HG03460 (cell line): ENCODE data around the gene BCO1.

Experiments
- ATAC-seq: cut with Tn5 transposase; IDR thresholded peaks from one replicate; pipeline ENCODE4 v1.9.1; 2021; ENCODE audit not compliant: unreplicated experiment

The BCO1 gene

DNA sequence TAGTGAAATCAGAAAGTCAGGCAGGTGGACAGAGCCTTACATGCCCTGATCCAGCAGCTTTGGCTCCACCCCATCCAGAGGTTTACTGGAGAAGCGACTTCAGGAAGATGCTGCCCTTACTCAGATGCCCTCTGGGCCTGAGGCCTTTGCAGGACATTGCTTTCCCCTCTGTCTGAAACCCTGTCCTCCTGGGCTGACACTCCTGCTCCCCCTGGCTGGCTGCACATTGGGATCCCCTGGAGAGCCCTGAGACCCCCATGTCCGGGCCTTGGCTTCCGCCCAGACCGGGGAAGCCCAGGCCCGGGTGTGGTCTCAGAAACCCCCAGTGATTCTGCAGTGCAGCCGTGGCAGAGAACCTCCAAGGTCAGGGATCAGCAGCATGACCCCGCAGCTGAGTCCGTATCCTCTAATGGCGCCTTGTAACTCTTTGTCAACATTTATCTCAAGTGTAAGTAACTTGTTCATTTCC is 36.6 kb downstream of the BCO1 start:
- ATAC-seq: no peak

DNA sequence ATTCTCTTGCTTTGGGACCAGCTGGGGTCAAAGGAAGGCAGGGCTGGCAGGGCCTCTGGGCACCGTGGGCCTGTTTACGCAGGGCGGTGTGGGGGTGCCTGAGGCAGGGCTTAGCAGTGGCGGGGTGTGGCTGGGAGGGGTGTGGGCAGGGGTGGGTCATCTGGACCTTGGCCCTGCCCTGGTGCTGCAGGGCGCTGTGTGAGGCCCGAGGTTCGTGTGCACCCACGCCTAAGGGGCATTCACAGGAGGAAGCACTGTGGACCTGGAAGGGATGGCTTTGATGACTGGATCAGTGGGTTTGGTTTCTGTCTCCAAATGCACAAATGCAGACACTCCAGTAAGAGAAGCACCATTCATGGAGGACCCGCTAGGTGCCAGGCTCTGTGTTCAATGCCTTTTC is 37.3 kb downstream of the BCO1 start:
- no peak for ATAC-seq

DNA sequence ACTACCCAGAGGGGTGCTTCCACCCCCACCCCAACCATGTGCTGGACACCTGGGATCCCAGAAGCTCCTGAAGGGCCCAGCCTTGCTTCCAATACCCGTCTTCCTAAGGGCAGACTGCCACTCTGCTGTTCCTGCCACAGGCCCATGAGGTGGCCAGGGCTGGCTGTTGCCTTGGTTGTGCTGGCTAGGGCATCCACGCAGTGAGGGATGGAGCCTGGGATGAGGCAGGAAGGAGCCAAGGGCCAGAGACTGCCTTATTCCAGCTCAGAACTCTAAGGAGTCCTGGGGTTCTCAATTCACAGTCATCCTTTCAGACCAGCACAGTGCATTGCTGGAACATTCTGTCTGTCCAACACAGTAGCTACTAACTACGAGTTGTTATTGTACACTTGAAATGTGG is 37.8 kb downstream of the BCO1 start:
- ATAC-seq: no peak

DNA sequence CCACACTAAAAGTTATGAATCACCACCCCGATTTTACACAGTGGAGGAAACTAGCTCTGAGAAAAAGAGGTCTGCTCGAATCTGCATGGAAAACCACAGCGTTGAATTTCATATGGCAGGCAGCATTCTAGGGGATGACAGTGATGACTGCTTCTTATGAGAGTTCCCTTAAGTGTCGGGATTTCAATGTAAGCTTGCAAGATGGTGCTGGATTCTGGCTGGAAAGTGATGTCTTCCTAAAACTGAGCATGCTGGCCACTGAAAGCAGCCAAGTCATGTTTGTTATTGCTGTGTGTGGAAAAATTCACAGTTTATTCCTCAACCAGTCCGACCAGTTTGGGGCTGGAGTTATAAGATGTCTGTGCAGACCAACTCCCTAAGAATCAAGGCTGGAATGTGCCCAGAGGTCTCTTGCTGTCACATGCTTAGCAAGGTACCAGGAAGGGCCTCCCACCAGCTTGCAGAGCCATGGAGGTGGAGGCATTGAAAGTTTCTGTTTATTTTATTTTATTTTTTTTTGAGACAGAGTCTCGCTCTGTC is 39.1 kb downstream of the BCO1 start:
- ATAC-seq: no peak

GRCh38 chr16:81278526-81278925 is 40.0 kb downstream of the BCO1 start:
- ATAC-seq: no peak

DNA sequence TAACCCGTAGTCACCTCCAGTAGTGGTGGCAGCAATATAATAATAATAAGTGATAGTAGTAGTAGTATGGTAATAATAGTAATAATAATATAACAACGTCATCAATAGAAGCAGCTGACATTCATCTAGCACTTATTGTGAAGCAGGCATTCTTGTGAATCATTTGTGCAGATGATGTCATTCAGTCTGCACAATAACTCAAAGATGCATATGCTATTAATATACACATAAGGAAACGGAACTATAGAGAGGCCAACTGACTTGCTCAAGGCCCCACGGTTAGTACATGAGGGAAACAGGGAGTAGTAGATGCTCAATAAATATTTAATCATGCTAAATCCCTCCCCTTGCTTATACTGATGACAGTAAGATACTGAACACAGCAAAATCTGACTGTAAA is 40.9 kb downstream of the BCO1 start:
- no peak for ATAC-seq

DNA sequence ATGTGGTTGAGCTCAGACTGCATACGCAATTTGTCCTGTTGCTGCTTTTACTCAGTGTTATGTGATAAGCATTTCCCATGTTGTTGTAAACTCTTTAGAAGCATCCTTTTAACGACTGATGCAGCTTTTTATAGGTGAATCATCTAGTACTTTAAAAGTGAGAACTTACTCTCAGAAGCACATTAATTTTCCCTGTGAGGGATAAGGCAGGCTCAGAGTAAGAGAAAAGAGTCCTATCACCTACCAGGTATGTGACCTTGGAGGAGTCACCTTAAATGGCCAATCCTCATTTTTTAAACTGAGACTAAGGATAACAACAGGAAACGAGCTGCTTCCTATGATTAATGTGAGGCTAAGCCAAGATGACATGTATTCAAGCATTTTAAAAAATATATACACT is 41.9 kb downstream of the BCO1 start:
- ATAC-seq: no peak

DNA sequence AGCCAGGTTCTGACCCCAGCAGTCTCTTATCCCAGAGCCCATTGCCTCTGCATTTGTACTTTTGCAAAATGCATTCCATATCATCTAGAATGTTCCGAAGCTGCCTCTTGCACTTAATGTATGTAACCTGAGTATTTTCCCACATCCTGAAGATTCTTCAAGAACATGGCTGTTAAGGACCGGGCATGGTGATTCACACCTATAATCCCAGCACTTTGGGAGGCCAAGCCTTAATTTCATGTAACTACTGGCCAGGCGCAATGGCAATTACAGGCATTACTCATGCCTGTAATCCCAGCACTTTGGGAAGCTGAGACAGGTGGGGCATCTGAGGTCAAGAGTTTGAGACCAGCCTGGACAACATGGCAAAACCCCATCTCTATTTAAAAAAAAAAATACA is 44.6 kb downstream of the BCO1 start:
- no peak for ATAC-seq

DNA sequence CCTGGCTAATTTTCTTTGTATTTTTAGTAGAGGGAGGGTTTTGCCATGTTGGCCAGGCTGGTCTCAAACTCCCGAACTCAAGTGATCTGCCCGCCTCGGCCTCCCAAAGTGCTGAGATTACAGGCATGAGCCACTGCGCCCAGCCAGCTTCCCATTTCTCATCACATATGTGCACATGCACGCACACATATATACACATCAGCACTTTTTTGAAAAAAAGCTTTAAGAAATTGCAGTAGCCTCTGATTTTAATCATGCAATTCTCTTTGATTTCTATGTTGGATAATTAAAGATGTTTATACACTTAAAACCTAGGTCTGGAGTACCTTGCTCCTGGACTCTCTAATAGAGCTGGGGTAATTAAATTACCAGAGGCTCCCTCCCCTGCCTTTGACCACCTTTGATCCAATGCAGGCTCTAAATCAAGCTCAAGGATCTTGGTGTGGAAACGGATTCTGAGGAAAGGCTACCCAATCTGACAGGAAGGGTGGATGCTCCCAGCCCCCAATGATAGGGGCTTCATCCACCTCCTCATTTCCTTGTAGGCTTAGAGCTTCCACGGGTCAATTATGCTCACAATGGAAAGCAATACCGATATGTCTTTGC is 46.6 kb downstream of the BCO1 start:
- ATAC-seq: no peak

DNA sequence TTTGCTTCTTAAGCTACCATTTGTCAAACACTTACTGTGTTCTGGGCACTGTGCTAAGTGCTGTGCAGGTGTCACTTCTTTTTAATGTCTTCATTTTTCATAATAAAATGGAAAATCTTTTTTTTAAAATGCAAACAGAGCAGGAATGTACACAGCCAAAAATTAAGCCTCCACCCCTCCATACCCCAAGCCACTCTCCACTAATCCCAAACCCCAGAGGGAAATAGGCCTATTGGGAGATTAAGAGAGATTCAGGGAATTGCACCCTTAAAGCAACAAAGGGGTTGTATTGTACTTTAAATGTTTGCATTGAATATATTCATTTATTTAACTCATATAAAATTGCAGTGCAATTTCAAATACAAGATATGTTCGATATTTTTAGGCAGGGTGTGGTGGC is 47.7 kb downstream of the BCO1 start:
- ATAC-seq: no peak

GRCh38 chr16:81291117-81291516 is 52.6 kb downstream of the BCO1 start:
- no peak for ATAC-seq

DNA sequence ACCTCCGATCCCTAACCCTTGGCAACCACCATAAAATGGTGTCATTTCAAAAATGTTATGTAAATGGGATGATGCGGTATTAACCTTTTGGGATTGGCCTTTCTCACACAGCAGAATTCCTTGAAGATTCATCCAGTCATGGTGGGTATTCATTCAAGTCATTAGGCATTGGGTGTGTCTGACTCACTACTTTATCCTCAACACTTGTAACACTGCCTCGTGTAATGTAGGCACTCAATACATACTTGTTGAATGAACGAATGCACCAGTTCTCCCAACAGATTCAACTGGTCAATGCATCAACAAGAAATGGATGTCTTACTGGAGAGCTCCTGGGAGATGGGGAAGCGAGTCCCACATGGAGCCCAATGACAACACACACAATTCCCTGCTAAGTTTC is 54.4 kb downstream of the BCO1 start:
- no peak for ATAC-seq

GRCh38 chr16:81293909-81294802 is 55.7 kb downstream of the BCO1 start:
- no peak for ATAC-seq

GRCh38 chr16:81296631-81297030 is 58.1 kb downstream of the BCO1 start:
- ATAC-seq: no peak

- ATAC-seq: no peak
Observed at GRCh38 chr16:81307770-81308169, 69.3 kb downstream of the BCO1 start.

DNA sequence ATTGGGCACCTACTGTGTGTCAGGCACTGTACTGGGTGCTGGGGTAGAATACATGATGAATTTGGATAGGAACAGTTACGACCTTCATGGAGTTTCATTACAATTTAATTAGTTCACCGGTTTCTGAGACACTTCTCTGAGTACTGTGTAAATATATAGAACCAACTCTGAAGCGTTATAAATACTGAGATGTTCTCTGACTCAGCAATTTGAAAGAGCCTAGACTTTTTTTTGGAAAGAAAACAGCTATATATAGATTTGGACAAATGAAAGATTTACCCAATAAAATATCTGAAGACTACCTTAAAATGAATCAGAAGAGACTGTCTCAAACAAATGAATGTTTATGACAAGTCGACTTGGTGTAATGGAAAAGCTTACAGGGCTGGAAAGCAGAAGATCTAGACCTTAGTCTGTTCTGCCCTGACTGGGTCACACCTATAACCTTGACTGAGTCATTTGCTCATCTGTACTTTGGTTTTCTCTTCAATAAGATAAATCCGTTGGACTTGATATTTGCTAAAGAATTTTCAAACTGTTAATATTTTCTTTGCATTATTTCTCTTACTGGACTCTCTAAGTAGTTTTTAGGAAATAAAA is 71.7 kb downstream of the BCO1 start:
- no peak for ATAC-seq

GRCh38 chr16:81311762-81312161 is 73.3 kb downstream of the BCO1 start:
- ATAC-seq: no peak

- no peak for ATAC-seq
Observed at GRCh38 chr16:81313701-81314602, 75.5 kb downstream of the BCO1 start.

DNA sequence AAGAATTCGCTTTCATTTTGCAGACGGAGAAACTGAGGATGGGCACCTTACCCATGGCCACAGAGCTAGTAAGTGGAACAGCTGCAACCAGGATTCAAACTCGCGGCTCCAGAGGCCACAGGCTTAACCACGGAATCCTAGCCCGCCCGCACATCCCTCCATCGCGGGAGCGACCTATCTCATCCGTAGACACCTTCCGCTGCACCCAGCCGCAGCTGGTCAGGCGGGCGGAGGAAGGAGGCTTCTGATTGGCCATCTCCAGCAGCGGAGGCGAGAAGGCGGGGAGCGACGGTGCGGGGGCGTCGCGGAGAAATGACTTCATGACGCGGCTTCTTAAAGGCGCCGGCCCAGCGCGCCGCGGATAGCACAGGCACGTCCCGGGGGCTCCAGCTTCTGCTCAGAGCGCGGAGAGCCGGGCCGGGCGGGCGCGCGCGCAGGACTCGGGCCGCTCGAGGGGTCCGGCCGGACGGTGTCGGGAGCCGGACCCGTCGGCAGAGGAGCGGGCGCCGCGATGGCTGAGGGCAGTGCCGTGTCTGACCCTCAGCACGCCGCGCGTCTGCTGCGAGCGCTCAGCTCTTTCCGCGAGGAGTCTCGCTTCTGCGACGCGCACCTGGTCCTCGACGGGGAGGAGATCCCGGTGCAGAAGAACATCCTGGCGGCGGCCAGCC is 76.2 kb downstream of the BCO1 start, which contains the start of gene GAN:
Gene GAN (plus strand): TSS at position 360 of the 668 bp plus-strand sequence. CDS start 152 bp downstream, at position 512.
- peak; percentile 95 for ATAC-seq
